Fibroblast of skin of left biceps (primary cell): ENCODE results near the gene UCHL5.
"Not testable (repeated sequence)": the region's sequence is repeated elsewhere in the genome, so short reads cannot be mapped to it uniquely, and the experiment has no call there.

Experiments
- DNase-seq, 2 experiments: peaks; one replicate each; pipeline ENCODE4 v3.0.0-alpha.2; 2013; ENCODE audit warnings: low read depth in 2 of 2

The UCHL5 gene

DNA sequence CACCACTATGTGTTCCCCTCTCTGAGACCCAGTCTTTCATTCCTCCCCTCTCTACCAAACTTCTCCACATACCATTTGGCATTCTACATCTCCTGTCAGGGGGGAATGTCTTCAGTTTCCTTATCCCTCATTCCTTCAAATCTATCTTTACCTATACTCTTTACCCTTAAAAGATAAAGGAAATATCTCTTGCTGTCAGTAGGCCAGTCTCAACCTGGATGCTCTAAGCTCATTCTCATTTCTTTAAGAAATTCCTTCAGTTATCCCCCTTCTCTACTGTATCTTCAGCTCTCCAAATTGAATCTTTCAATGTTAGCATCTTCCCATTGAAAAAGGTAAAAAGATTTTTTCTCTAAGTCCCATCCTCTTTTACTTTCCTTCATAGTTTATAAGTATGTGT, 6.8 kb upstream of the UCHL5 start:
- DNase-seq, result no peak

DNA sequence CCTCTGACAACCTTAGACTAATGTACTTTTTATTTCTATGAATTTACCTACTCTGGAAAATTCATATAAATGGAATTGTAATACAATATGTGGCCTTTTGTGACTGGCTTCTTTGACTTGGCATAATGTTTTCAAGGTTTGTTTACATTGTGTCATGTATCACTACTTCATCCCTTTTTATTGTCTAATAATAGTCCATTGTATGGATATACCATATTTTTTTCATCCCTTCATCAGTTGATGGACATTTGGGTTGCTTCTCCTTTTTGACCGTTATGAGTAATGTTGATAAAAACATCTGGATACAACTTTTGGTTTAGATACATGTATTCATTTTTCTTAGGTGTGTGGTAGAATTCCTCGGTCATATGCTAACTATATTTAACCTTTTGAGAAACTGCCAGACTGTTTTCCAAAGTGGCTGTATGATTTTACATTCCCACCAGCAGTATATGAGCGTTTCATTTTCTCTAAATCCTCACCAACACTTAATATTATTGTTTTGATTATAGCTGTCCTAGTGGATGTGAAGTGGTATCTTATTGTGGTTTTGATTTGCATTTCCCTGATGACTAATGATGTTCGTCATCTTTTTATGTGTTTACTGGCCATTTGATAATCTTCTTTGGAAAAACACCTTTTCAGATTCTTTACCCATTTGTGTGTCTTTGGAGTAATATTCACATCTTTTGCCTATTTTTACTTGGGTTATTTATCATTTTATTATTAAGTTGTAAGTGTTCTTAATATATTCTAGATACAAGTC, 3.7 kb upstream of the UCHL5 start:
- no peak for DNase-seq

DNA sequence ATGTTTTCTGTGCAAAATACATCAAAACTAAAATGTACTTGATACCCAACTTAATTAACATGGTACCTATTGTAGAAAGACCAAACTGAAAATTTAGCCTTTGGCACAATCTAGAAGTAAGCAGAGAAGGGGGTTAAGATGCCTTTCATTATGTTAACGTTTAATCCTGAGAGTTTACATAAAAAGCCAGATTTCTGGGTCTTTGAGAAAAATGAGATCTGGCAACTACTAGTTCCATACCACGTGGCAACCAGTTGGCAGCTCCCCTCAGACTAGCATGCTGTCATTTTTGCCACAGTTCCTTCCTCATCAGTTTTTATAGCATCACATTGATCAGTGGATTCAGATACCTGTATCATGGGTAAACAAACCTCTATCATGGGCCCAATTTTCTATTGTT, 1.8 kb upstream of the UCHL5 start:
- DNase-seq, result no peak

DNA sequence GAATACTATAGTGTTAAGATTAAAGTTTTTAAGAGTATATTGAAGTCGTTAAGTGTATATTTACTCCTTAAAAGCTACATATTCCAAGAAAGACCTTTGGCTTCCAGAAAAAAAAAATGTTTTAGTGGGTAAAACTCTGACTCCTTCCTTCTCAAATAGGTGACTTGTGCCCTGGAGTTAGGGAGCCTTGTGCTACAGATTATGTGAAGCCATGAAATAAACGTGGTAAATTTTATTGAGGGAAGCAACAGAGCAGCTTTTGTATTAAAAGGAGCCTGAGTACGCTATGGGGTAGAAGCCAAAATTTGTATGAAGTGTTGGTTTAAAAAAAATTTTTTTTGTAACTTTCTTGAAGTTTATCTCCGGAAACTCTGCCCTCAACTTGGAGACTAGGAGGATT, 1.2 kb upstream of the UCHL5 start:
- no peak for DNase-seq

DNA sequence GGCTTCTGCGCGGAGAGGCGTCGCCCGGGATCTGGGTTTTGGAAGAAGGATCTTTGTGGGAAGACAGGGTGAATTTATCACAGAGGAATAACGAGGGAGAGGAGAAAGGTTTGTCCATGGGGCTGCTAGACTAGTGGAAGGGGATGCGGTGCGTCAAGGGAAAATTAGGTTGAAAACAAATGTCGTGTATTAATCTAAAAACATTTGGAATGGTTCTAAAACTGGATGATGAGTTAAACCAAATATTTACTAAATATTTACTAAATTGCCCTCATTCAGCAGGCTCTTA, 899 bp upstream of the UCHL5 start:
- DNase-seq, result no peak

DNA sequence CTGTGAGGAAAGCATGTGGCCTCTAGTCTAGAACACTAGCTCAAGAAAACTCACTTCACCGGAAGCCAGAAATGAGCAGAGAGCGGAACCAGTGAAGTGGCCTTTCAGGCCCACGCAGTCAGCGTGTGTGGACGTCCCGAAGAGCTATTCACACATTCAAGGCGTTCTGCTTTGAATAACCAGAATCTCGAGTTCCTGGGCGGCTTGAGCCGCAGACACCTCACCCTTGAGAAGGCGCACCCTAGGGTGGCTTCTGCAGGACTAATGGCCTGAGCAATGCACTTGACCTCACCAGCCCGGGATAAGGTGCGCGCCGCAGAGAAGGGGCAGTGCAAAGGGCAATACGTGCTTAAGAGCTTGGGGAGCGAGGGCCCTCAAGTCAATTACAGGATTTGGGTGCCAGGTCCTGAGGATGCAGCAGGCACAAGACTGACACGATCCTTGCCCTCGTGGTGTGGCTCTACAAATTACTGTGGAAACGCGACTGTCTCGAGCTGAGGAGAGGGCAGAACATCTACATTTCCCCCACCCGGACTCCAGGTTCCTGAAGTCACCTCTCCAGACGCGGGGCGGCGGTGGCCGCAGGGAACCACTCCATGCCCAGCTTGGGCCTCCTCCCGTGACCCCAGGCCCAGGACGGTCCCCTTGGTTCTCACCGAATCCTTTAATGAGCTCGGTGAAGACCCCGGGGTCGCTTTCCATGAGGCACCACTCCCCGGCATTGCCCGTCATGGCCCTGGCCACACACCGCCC, 455 bp downstream of the UCHL5 start:
- no peak for DNase-seq

DNA sequence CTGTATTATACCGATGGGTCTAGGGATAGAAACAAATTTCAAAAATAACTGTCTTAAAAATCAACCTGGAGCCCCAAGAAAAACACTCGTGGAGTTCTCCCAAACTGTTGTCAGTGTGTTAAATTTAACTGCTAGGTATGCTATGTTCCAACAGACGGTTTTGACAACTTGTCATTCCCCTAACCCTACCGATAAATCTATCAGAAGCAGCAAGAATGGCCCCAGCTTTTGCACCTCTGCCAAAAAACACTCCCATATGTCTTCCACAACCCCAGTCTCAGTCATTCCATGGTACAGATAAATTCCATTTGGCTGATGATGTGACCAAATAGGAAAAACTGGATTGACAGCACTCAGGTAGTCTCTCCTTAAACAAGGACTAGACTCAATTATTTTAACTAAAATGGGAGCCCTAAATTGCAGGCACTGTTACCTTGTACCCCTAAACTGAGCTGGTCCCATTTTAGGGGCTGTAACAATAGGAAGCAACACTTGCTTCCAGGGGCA, 4.9 kb downstream of the UCHL5 start:
- no peak for DNase-seq

DNA sequence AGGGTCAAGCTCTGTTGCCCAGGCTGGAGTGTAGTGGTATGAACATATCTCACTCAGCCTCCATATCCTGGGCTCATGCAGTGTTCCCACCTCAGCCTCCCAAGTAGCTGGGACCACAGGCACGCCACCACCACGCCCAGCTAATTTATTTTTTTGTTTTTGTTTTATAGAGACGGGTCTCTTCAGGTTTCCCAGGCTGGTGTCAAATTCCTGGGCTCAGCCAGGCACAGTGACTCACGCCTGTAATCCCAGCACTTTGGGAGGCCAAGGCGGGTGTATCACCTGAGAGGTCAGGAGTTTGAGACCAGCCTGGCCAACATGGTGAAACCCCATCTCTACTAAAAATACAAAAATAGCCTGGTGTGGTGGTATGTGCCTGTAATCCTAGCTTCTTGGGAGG, 10.2 kb downstream of the UCHL5 start:
- not testable (repeated sequence) for DNase-seq

DNA sequence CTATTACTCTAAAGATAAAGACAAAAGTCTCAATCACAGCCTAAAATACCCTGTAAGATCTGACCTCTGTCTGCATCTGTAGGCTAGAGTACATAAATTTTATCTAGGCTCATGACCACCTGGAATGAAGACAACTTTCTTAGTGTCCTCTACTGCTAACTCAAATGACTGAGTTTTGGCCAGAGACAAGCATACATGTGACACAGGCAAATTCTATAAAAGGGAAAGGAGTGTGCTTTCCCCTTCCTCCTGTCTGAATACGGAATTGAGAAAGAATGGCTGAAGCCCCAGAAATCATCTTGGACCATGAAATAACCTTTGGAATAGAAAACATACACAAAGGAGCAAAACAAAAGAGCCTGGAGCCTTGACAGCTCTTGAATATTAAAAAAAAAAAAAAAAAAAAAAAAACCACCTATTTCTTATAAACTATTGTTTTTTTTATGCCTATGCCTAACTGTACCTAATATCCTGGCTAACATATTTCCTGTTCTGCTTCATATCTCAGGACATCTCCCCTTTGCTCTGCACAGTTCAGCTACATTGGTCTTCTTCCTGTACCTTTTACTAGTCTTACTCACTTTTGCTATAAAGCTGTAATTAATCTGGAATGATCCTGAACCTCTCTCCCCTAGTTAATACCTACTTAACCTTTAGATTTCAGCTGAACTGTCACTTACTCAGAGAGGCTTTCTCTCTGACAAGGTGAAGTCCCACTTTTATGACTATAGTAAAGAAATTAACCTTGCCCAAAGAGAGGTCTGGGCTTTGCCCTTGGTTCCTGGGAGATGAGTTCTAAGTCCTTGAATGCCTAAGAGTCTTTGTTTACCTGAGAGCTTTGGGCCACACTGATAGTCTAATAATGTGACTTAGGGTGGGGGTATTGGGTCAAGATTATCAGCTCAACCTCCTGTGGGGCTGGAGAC, 16.1 kb downstream of the UCHL5 start:
- no peak for DNase-seq

DNA sequence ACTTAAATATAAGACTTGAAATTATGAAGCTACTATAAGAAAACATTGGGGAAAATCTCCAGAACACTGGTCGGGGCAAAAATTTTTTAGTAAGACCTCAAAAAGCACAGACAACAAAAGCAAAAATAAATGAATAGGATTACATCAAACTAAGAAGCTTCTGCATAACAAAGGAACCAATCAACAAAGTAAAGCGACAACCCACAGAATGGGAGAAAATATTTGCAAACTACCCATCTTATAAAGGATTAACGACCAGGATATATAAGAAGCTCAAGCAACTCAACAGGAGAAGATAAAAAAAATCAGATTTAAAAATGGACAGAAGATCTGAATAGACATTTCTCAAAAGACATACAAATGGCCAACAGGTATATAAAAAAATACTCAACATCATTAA, 19.1 kb downstream of the UCHL5 start:
- DNase-seq, result no peak

DNA sequence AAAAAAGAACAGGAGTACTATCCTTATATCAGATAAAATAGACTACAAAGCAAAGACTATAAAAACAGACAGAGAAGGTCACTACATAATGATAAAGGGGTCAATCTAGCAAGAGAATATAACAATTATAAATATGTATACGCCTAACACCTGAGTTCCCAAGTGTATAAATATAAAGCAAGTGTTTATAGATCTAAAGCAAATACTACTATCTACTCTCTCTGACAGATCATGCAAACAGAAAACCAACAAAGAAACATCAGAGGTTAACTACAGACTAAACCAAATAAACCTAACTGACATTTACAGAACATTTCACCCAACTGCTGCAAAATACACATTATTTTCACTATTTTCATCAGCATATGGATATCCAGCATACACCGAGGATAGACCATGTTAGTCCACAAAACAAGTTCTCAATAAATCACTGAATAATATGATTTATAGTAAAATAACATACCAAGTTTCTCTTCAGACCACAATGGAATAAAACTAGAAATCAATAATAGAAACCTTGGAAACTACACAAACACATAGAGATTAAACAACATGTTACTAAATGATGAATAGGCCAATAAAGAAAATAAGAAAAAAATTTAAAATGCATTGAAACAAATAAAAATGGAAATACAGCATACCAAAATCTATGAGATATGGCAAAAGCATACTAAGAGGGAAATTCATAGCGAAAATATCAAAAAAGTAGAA, 22.7 kb downstream of the UCHL5 start:
- DNase-seq, result no peak

DNA sequence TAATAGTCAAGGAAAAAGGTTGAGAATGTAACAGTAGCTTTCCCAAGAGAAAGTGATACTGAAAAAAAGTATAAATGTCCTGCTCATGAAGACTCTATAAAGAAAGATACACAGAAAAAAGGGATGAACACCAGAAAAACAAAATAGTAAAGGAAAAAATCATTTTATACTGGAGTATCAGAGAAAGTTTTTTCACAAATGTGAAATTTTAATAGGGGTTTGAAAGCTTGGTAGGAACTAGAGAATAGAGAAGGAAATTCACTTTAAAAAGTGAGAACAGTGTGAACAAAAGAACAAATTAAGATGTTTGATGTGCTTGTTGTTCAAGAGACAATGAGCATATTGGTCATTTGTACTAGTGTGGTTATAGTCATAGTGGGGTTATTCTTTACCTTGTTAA, 25.6 kb downstream of the UCHL5 start:
- no peak for DNase-seq

DNA sequence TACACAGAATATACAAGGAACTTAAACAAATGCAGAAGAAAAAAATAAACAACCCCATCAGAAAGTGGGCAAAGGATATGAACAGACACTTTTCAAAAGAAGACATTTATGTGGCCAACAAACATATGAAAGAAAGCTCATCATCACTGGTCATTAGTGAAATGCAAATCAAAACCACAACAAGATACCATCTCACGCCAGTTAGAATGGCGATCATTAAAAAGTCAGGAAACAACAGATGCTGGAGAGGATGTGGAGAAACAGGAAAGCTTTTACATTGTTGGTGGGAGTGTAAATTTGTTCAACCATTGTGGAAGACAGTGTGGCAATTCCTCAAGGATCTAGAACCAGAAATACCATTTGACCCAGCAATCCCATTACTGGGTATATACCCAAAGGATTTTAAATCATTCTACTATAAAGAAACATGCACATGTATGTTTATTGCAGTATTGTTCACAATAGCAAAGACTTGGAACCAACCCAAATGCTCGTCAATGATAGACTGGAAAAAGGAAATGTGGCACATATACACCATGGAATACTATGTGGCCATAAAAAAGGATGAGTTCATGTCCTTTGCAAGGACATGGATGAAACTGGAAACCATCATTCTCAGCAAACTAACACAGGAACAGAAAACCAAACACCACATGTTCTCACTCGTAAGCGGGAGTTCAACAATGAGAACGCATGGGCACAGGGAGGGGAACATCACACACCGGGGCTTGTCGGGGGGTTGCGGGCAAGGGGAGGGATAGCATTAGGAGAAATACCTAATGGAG, 26.3 kb downstream of the UCHL5 start:
- not testable (repeated sequence) for DNase-seq

DNA sequence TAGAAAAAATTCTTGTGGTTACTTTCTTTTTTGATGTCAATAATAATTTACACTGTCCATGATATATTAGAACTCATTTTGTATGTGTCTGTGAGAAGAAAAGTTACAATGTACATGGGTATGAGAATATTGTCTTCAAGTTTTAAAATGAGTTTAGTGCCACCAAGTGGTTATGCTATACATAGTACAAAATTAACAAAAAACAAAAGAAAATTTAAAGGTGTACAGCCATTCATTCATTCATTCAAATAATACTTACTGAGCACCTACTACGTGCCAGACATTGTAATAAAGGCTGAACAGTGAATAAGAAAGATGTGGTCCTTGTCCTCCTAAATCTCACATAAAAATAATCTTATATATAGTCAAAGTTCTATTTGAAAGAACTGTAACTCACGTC, 27.7 kb downstream of the UCHL5 start:
- DNase-seq, result no peak

DNA sequence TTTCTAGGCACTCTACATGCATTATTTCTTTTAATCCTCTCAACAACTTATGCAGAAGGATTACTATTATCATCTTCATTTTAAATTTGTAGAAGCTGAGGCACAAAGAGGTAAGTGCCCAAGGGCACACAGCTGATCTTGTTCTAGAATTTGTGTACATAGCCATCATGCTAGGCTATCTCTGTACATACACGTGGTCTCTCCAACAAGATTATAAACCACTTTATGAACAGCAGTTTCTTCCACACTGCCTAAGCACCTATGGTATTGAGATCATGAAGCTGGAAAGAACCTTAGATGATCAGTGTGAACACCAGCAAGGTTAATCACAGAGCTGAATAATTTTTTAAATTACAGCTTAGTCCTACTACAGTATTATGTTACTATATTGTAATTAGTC, 28.9 kb downstream of the UCHL5 start:
- DNase-seq, result no peak

DNA sequence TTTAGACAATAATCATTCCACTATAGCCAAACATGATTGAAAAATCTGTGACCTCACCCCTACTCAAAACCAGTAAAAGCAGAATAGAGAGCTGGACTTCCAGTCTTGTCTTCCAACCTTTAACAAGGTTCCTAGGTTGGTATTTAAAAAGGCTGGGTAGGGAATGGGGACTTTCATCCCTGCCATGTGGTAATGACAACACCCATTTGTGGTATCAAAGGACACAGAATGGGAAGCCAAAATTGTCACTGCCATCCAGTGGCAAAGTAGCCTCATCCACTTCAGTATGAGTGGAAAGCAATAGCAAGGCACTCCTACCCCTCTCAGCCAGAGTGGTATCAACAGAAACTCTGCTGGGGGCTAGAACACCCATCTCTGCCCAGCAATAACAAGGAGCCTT, 33.9 kb downstream of the UCHL5 start:
- no peak for DNase-seq

DNA sequence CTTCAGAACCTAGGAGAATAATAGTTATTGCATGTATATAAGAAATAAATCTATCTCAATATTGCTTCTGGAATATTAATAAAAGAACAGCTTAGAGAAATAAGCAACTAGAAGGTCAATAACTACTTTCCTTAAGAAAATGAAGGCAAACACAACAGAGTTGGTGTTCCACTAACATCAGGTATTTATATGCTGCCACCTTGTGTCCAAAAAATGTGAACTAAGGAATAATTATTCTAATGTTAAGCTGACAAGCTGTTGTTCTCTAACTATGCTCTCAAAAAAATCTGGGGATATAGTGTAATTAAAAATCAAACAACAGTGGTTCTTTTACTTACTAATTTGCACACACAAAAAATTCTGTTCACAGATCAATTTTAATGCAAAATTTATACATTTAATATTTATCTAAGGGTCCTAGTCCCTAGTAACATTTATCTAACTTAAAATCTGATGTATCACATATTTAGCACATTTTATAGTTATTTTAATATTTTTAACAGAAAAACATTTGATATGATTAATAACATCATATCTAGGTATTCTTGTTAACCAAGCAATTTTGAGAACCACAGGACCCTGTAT, 39.6 kb downstream of the UCHL5 start:
- peak; percentile 12 to 13 for DNase-seq

DNA sequence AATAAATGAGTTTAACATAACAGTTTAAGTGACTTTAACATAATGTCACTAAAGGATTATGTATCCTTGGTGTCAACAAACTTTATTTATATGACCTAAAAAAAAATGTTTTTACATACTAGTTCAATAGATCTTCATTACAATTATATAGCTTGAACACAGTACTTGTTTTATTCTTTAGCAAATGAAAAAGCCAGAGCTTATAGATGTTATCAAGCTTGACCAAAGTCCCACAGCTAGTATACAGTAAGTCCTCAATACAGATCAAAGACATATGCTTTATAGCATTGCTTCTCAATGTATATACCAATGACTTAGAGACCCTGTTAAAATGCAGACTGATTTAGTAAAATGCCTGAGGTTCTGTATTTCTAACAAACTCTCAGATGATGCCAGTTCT, 42.4 kb downstream of the UCHL5 start:
- no peak for DNase-seq

DNA sequence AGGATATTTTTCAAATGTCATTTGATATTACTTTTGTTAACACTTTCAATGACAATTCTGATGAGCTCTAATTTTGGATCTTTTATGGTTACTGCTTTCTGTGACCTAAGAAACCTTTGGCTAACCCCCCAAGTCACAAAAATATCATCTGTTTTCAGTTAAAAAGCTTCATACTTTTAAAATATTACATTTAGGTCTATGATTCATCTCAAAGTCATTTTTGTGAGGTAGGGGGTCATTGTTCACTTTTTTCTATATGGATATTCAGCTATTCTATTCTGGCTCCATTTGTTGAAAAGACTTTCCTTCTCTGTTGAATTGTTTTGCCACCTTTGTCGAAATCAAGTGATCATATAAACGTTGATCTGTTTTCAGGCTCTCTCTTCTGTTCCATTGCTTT, 44.8 kb downstream of the UCHL5 start:
- DNase-seq, result peak; percentile 23 to 29

DNA sequence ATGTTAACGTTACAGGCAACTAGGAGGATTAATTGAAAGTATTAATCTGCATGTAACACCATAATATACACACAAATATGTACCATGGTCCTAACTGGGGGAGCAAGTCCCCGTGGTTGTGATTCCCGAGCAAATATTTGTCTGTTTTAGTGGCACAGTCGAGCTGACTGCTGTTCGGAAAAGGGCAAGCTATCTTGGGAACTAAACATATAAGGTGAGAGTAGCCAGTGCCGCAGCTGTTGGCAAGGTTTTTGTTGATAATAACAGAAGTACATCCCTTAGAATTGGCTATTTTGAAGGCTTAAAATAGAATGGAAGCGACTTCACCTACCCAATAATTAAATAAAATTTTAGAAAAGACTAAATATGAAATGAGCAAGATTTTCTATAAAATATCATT, 45.5 kb downstream of the UCHL5 start:
- no peak for DNase-seq

DNA sequence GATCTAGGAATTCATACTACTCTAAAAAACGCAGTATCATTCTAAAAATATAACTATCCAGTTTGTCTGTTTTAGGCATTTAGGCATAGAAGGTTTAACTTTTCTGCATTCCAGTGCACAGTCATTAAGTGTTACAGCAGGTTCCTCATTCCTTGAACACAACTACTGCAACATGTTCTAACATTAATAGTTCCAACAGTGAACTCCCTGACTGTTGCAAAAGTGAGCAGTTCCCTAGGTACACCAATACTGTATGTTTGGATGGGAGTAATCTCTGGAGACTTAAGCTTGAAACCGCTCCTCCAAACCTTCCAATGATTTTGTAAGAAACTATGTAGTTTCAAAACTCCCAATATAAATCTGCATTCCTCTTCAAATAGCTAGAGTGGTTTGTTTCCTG, 46.2 kb downstream of the UCHL5 start:
- peak; percentile 78 to 85 for DNase-seq
